Liver (tissue), 9 donors: ENCODE results near the gene GOSR2. TPM values are rescaled to one million over a fixed set of nuclear protein-coding genes. Genes with fewer than 3 reads are reported as not detected.

Experiments used
- DNase-seq: peaks from one replicate; pipeline ENCODE4 v3.0.0-alpha.2; 2017; ENCODE audit warnings: low spot score
- H3K27ac ChIP-seq, 2 donors: one replicate each; pipeline ENCODE4 v1.7.0; 2013; ENCODE audit warnings: inconsistent platforms in 2 of 2, low read length in 2 of 2, control low read depth in 1 of 2, low read depth in 1 of 2, mild to moderate bottlenecking in 1 of 2
- H3K27me3 ChIP-seq, 4 donors: one replicate each; pipeline versions ENCODE4 v1.6.1 to v1.7.0; 2013; ENCODE audit warnings: low read length in 3 of 4, inconsistent platforms in 1 of 4, mild to moderate bottlenecking in 1 of 4, moderate library complexity in 1 of 4; ENCODE audit not compliant: control insufficient read depth in 4 of 4, insufficient read depth in 4 of 4
- H3K36me3 ChIP-seq, 4 donors: one replicate each; pipeline versions ENCODE4 v1.6.1 to v1.7.0; 2013; ENCODE audit warnings: low read length in 3 of 4, mild to moderate bottlenecking in 3 of 4, low read depth in 1 of 4, moderate library complexity in 1 of 4; ENCODE audit not compliant: control insufficient read depth in 4 of 4, insufficient read depth in 3 of 4
- H3K4me1 ChIP-seq, 4 donors: one replicate each; pipeline versions ENCODE4 v1.6.1 to v1.7.0; 2013; ENCODE audit warnings: low read length in 3 of 4, mild to moderate bottlenecking in 3 of 4, moderate library complexity in 1 of 4; ENCODE audit not compliant: control insufficient read depth in 4 of 4, insufficient read depth in 4 of 4
- H3K4me3 ChIP-seq, 3 donors: one replicate each; pipeline versions ENCODE4 v1.6.1 to v1.7.0; 2013; ENCODE audit warnings: low read length in 3 of 3, control low read depth in 1 of 3, low read depth in 1 of 3, mild to moderate bottlenecking in 1 of 3
- H3K9ac ChIP-seq, 2 donors: one replicate each; pipeline ENCODE4 v1.7.0; 2013; ENCODE audit warnings: low read length in 2 of 2, mild to moderate bottlenecking in 2 of 2, moderate library complexity in 2 of 2, control low read depth in 1 of 2, low read depth in 1 of 2
- H3K9me3 ChIP-seq, 4 donors: one replicate each; pipeline versions ENCODE4 v1.6.1 to v1.7.0; 2013; ENCODE audit warnings: low read length in 3 of 4; ENCODE audit not compliant: control insufficient read depth in 4 of 4
- ATF3 ChIP-seq: IDR thresholded peaks from 2 replicates; pipeline ENCODE4 v1.6.1; 2016; ENCODE audit warnings: antibody characterized with exemption
- CTCF ChIP-seq: fragments of 150-350 bp; IDR thresholded peaks from 2 replicates; pipeline ENCODE4 v1.5.1; 2017; ENCODE audit warnings: improper control_type of control experiment, low read depth, low read length; ENCODE audit not compliant: missing input control
- EGR1 ChIP-seq, 2 donors: IDR thresholded peaks; 2 replicates each; pipeline ENCODE4 v1.6.1; 2016 to 2018; ENCODE audit warnings: antibody characterized with exemption in 2 of 2, low read depth in 2 of 2
- FOXA1 ChIP-seq: IDR thresholded peaks from 2 replicates; pipeline ENCODE4 v1.6.1; 2016; ENCODE audit warnings: antibody characterized with exemption
- FOXA2 ChIP-seq: IDR thresholded peaks from 2 replicates; pipeline ENCODE4 v1.6.1; 2016; ENCODE audit warnings: antibody characterized with exemption
- HNF4A ChIP-seq, 2 donors: conservative IDR thresholded peaks; 2 replicates each; pipeline ENCODE4 v1.6.1; 2016; ENCODE audit warnings: antibody characterized with exemption in 2 of 2, mild to moderate bottlenecking in 2 of 2
- JUND ChIP-seq, 2 donors: IDR thresholded peaks; 2 replicates each; pipeline ENCODE4 v1.6.1; 2016; ENCODE audit warnings: antibody characterized with exemption in 2 of 2
- MAX ChIP-seq: IDR thresholded peaks from 2 replicates; pipeline ENCODE4 v1.6.1; 2016; ENCODE audit warnings: antibody characterized with exemption
- NR2F2 ChIP-seq: IDR thresholded peaks from 2 replicates; pipeline ENCODE4 v1.6.1; 2016; ENCODE audit warnings: antibody characterized with exemption
- RAD21 ChIP-seq, 2 donors: IDR thresholded peaks; 2 replicates each; pipeline ENCODE4 v1.6.1; 2016; ENCODE audit warnings: antibody characterized with exemption in 2 of 2, mild to moderate bottlenecking in 2 of 2
- REST ChIP-seq: IDR thresholded peaks from 2 replicates; pipeline ENCODE4 v1.6.1; 2016; ENCODE audit warnings: antibody characterized with exemption, mild to moderate bottlenecking
- TAF1 ChIP-seq: conservative IDR thresholded peaks from 2 replicates; pipeline ENCODE4 v1.6.1; 2016; ENCODE audit warnings: antibody characterized with exemption, mild to moderate bottlenecking
- YY1 ChIP-seq: IDR thresholded peaks from 2 replicates; pipeline ENCODE4 v1.6.1; 2016; ENCODE audit warnings: antibody characterized with exemption, mild to moderate bottlenecking
- ZBTB33 ChIP-seq: IDR thresholded peaks from 2 replicates; pipeline ENCODE4 v1.6.1; 2016; ENCODE audit warnings: antibody characterized with exemption
- WGBS: extraction: QIAGEN DNeasy Blood & Tissue Kit; methylation state at CpG from one replicate; pipeline ENCODE4 v1.1.7; 2013; 5-methylcytosine and 5-hydroxymethylcytosine counted together
- polyA plus RNA-seq, 2 donors: library from polyadenylated mRNA; stranded (reverse) in 1 of 2; unstranded in 1 of 2; fragments of 200-250 nt in 1 of 2; fragments of >200 nt in 1 of 2; fragmentation: Nextera tagmentation in 1 of 2; extraction: Ambion mirVana in 1 of 2; gene quantifications; one replicate each; pipeline versions ENCODE4 v1.2.1 to v1.2.3, GENCODE V29; 2013 to 2015
- total RNA-seq, 2 donors: library from RNA; depleted of rRNA; stranded (reverse); fragments of >200 nt; gene quantifications; one replicate each; pipeline ENCODE4 v1.2.3, GENCODE V29; 2014
- donor health status: healthy.
- donor health status: healthy.
- donor health status: healthy.
- donor health status: healthy.
- donor health status: healthy.

GOSR2 gene
- total and polyA plus RNA-seq, 4 donors: 19.9 to 43.8 (median 21.0) TPM

GRCh38 chr17:46948544-46948943, 25.6 kb downstream of the GOSR2 start (continued):
- no peak for TF ChIP-seq CTCF
- TF ChIP-seq ATF3: no peak
- TF ChIP-seq MAX: no peak
- TF ChIP-seq JUND (IDR thresholded peaks at IDR 0.05): no peak
- TF ChIP-seq RAD21 (IDR thresholded peaks at IDR 0.05): no peak

GRCh38 chr17:46949291-46950174, 26.6 kb downstream of the GOSR2 start:
- WGBS: 91% methylated on average over 11 of the region's 11 CpGs
- Histone ChIP-seq H3K36me3 (peaks cover 0 to 4% (median 0%) of the 10 kb centered on the region in 4 donors), H3K27ac (no peak overlapping the region), H3K4me1 (no peaks in the 10 kb centered on the region), H3K9me3 (no peaks in the 10 kb centered on the region), H3K9ac (no peak overlapping the region), H3K27me3 (no peaks in the 10 kb centered on the region), H3K4me3 (no peak overlapping the region)
- DNase-seq: no peak
- TF ChIP-seq ATF3 (no peak), NR2F2 (no peak), MAX (no peak), REST (no peak), EGR1 (IDR thresholded peaks at IDR 0.05; ENCODE audit: low read depth in 2 of 2) (no peak), RAD21 (IDR thresholded peaks at IDR 0.05) (no peak), TAF1 (no peak), CTCF (no peak), ZBTB33 (no peak), FOXA1 (no peak), FOXA2 (no peak), HNF4A (conservative IDR thresholded peaks at IDR 0.05) (no peak), YY1 (no peak)
